ENCODE data around the gene YKT6. TPM values are rescaled to one million over a fixed set of nuclear protein-coding genes. Genes with fewer than 3 reads are reported as not detected.

Gene YKT6
- total RNA-seq, 2 experiments from 2014 or later, result 53.5 to 57.3 TPM

DNA sequence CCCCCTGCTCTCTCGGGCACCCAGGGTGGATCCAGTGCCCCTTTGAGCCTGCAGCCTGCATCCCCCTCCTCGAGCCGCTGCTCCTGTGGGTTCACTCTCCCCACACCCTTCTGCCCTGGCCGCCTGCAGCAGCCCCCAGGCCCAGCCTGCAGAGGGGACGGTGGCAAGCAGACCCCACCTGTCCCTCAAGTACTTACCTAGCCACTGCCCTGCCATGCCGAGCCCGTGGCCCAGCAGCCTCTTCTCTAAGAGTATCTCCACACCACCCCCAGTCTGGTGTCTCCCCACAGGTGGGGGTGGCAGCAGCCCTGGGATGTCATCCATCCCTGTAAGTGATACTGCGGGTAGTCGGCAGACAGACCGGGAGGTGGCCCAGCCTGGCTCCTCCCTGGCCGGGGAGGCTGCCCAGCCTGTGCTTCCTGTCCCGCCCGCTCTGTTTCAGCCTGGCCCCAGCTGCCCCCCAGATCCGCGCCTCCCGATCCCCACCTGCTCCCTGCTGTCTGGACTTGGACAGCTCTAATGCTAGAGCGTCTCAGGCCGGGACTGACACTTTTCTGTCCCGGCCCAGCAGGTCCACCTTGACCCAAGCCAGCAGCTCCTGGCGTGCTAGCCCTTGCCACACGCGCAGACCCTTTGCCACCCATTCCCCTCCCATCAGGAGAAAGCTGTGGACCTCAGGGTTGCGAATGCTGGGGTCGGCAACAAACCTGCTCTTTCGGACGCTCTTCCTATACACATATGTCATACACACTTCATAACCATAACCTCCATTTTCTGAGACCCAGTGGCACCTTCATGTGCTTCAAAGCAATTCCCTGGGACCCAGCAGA is 25.0 kb downstream of the YKT6 start:
- CTCF ChIA-PET, result interaction anchor here (1.5 kb wide), 1 partner anchor 15 kb away, joined by 4 read pairs; no protein-coding TSS in a partner anchor
- H3K27ac Mint-ChIP-seq, result no peak overlapping the region
- no peaks in the 10 kb centered on the region for H3K27me3 Mint-ChIP-seq (ENCODE audit: low read depth)
- DNase-seq, result no peak
- H3K4me1 Mint-ChIP-seq (ENCODE audit: low read depth), result no peaks in the 10 kb centered on the region
- H3K36me3 Mint-ChIP-seq (ENCODE audit: low read depth), result no peaks in the 10 kb centered on the region
- intact Hi-C loops (cut with micrococcal nuclease), result no loop called here
- H3K9me3 Mint-ChIP-seq, result no peaks in the 10 kb centered on the region
- H3K4me3 Mint-ChIP-seq, result no peak overlapping the region

GRCh38 chr7:44226396-44226753 is 25.6 kb downstream of the YKT6 start:
- DNase-seq, result no peak
- CTCF ChIA-PET, result no interaction called here
- H3K36me3 Mint-ChIP-seq (ENCODE audit: low read depth), result no peaks in the 10 kb centered on the region
- intact Hi-C loops (cut with micrococcal nuclease), result no loop called here
- no peaks in the 10 kb centered on the region for H3K27me3 Mint-ChIP-seq (ENCODE audit: low read depth)
- H3K9me3 Mint-ChIP-seq, result no peaks in the 10 kb centered on the region
- H3K4me1 Mint-ChIP-seq (ENCODE audit: low read depth), result no peaks in the 10 kb centered on the region
- no peak overlapping the region for H3K4me3 Mint-ChIP-seq
- H3K27ac Mint-ChIP-seq, result no peak overlapping the region

GRCh38 chr7:44227911-44228310 is 27.1 kb downstream of the YKT6 start:
- Mint-ChIP-seq H3K27me3 (ENCODE audit: low read depth) (no peaks in the 10 kb centered on the region), H3K27ac (no peak overlapping the region), H3K36me3 (ENCODE audit: low read depth) (no peaks in the 10 kb centered on the region), H3K4me3 (no peak overlapping the region), H3K9me3 (no peaks in the 10 kb centered on the region), H3K4me1 (ENCODE audit: low read depth) (no peaks in the 10 kb centered on the region)
- intact Hi-C loops (cut with micrococcal nuclease), result no loop called here
- DNase-seq, result no peak
- CTCF ChIA-PET, result interaction anchor here (1.1 kb wide), 1 partner anchor 13 kb away, joined by 4 read pairs; no protein-coding TSS in a partner anchor

DNA sequence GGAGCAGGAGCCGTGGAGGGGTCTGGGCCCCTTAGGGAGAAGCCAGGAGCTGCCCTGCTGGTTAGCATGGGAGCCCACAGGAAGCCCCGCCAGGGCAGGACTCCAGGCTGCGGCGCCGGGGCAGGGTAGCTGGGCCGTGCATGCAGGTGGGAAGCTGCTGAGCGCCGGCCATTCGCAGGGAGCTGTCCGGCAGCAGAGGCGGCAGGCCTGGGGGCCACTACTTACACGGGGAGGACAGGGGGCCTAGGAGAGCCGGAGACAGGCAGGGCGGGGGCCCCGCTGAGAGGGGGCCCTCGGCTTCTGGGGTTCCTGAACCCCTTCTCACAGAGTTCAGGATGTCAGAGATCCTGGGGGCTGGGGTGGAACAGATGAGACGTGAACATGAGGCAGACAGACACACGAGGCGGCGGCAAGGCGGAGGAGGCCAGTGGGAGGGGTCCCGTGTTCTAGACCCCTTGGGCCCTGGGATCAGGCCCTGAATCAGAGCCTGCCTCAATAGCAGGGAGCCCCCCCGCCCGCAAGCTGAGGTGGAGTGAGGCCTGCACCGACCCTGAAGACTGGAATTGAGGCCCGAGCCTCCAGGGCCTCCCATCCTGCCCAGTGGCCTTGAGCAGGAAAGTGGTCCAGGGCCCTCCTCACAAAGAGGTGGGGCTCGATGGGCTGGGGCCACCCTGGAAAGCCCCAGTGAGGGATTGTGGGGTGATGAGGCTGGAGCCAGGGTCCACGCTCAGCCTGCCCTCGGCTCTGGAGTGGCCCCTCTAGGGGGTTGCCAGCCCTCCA is 28.0 kb downstream of the YKT6 start:
- Mint-ChIP-seq H3K4me1 (ENCODE audit: low read depth) (no peaks in the 10 kb centered on the region), H3K4me3 (no peak overlapping the region), H3K36me3 (ENCODE audit: low read depth) (no peaks in the 10 kb centered on the region), H3K9me3 (no peaks in the 10 kb centered on the region), H3K27ac (no peak overlapping the region), H3K27me3 (ENCODE audit: low read depth) (no peaks in the 10 kb centered on the region)
- CTCF ChIA-PET, result interaction anchor here (1.1 kb wide), 1 partner anchor 12 kb away, joined by 4 read pairs; no protein-coding TSS in a partner anchor
- intact Hi-C loops (cut with micrococcal nuclease), result no loop called here
- DNase-seq, result no peak

DNA sequence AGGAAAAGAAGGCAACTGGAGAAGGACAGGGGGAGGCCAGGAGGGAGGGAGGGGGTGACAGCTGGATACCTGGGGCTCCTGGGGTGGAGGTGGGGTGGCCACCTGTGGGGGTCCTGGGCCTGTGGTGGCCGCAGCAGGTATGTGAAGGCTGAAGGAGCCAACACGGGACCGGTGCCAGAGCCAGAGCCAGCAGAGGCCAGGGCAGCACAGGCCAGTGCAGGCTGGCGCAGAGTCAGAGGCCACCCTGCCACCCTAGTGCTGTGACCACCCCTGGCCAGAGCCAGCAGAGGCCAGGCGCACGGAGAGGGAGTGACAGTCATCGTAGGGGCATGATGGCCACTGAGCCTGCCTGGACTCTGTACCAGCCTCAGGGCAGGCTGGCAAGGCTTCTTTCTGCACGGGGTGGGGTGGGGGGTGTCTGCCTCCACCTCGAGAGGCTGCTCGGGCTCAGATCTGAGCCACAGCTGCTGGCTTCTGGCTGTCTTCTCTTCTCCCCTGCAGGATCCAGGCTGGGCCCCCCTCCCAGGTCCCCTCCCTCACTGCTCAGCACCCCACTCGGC is 28.8 kb downstream of the YKT6 start:
- CTCF ChIA-PET, result no interaction called here
- no peak overlapping the region for H3K4me3 Mint-ChIP-seq
- H3K36me3 Mint-ChIP-seq (ENCODE audit: low read depth), result no peaks in the 10 kb centered on the region
- intact Hi-C loops (cut with micrococcal nuclease), result no loop called here
- no peaks in the 10 kb centered on the region for H3K9me3 Mint-ChIP-seq
- H3K27me3 Mint-ChIP-seq (ENCODE audit: low read depth), result no peaks in the 10 kb centered on the region
- no peaks in the 10 kb centered on the region for H3K4me1 Mint-ChIP-seq (ENCODE audit: low read depth)
- H3K27ac Mint-ChIP-seq, result no peak overlapping the region
- DNase-seq, result no peak

GRCh38 chr7:44230286-44230685 is 29.5 kb downstream of the YKT6 start:
- CTCF ChIA-PET, result interaction anchor here (0.6 kb wide), 1 partner anchor 244 kb away, joined by 4 read pairs; no protein-coding TSS in a partner anchor

GRCh38 chr7:44231088-44231487 is 30.3 kb downstream of the YKT6 start:
- Mint-ChIP-seq H3K9me3 (no peaks in the 10 kb centered on the region), H3K4me3 (no peak overlapping the region), H3K36me3 (ENCODE audit: low read depth) (no peaks in the 10 kb centered on the region), H3K27ac (no peak overlapping the region), H3K27me3 (ENCODE audit: low read depth) (no peaks in the 10 kb centered on the region), H3K4me1 (ENCODE audit: low read depth) (no peaks in the 10 kb centered on the region)
- CTCF ChIA-PET, result no interaction called here
- no peak for DNase-seq
- intact Hi-C loops (cut with micrococcal nuclease), result no loop called here

More at GRCh38 chr7:44230286-44230685, 29.5 kb downstream of the YKT6 start:
- no peak for DNase-seq
- no peak overlapping the region for H3K4me3 Mint-ChIP-seq
- intact Hi-C loops (cut with micrococcal nuclease), result no loop called here
- H3K36me3 Mint-ChIP-seq (ENCODE audit: low read depth), result no peaks in the 10 kb centered on the region
- no peaks in the 10 kb centered on the region for H3K4me1 Mint-ChIP-seq (ENCODE audit: low read depth)
- H3K27ac Mint-ChIP-seq, result no peak overlapping the region
- no peaks in the 10 kb centered on the region for H3K9me3 Mint-ChIP-seq
- H3K27me3 Mint-ChIP-seq (ENCODE audit: low read depth), result no peaks in the 10 kb centered on the region

DNA sequence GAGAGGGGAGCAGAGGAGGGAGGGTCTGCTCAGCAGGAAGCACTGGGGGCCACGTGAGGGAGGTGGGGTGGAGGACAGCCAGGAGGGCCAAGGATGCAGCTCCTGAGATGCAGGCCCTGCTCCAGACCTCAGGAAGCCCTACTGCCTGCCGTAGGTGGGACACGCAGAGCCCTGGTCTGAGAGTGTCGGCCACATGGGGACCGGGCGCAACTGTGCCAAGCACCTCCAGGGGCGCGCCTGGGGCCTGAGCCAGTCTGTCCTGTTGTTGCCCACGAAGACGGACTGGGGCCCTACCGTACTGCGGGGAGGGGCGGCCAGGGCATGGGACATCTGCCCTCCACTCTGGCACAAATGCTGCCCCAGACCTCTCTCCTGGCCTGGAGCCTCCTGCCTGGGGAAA is 31.6 kb downstream of the YKT6 start:
- no peak for DNase-seq
- CTCF ChIA-PET, result interaction anchor here (1.1 kb wide), 1 partner anchor 8 kb away, joined by 4 read pairs; no protein-coding TSS in a partner anchor
- Mint-ChIP-seq H3K27me3 (ENCODE audit: low read depth) (no peaks in the 10 kb centered on the region), H3K4me1 (ENCODE audit: low read depth) (no peaks in the 10 kb centered on the region), H3K4me3 (no peak overlapping the region), H3K27ac (no peak overlapping the region), H3K36me3 (ENCODE audit: low read depth) (no peaks in the 10 kb centered on the region), H3K9me3 (no peaks in the 10 kb centered on the region)
- intact Hi-C loops (cut with micrococcal nuclease), result no loop called here

DNA sequence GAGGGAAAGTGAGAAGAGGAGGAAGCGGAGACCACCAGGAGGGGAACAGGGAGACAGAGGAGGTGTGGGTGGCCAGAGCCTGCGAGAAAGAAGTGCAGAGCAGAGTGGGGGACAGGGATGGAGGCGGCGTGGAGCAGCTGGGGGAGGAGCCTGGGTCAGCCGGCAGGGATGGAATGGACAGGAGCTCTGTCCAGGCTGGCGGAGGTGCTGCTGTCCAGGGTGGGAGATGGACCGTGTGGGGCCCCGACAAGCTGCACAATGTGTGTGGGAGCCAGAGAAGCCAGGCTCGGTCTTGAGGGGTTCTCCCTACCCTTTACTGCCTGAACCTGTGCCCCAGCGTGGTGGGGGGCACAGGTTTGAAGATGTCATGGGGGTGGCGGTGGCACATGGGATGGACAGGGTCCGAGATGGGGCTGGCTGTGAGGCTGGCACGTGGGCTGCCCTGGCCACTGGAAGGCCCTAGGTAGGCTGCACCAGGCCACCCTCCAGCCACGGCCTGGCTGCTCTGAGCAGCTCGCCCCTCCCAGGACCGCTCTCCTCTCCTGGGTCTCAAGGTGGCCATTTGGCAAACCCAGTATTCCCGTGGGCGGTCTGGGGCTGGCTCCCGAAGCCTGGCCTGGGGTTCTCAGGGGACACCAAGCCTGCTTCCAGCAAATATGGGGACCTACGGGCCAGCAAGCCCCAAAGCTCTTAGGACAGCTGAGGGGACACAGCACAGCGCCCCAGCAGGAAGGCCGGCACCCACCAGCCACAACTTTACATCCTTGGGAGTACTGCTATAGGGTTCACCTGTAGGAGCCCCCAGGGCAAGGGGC is 32.3 kb downstream of the YKT6 start:
- Mint-ChIP-seq H3K36me3 (ENCODE audit: low read depth) (no peaks in the 10 kb centered on the region), H3K9me3 (no peaks in the 10 kb centered on the region), H3K4me1 (ENCODE audit: low read depth) (no peaks in the 10 kb centered on the region), H3K4me3 (no peak overlapping the region), H3K27me3 (ENCODE audit: low read depth) (no peaks in the 10 kb centered on the region), H3K27ac (no peak overlapping the region)
- CTCF ChIA-PET, result interaction anchor here (1.1 kb wide), 1 partner anchor 8 kb away, joined by 4 read pairs; no protein-coding TSS in a partner anchor
- DNase-seq, result no peak
- intact Hi-C loops (cut with micrococcal nuclease), result no loop called here

DNA sequence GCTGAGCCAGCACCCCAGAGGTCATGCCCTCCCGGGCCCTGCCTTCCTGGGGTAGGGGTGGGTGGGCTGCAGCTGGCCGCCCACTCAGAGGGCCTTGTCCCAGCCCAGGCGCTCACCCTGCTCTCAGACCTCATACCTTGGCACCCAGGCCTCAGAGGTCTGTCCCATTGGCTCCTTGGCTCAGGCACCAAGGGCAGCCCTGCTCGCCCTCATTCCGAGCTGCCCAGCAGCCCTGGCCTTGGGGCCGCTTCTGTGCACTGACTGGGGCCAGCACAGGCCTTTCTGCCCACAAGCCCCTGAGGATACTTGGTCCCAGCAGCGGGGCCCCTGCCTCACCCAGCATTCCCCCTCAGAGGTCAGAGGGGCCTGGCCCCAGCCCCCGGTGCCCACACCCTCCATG is 34.3 kb downstream of the YKT6 start:
- H3K27me3 Mint-ChIP-seq (ENCODE audit: low read depth), result no peaks in the 10 kb centered on the region
- no peaks in the 10 kb centered on the region for H3K36me3 Mint-ChIP-seq (ENCODE audit: low read depth)
- no peak for DNase-seq
- intact Hi-C loops (cut with micrococcal nuclease), result no loop called here
- H3K9me3 Mint-ChIP-seq, result no peaks in the 10 kb centered on the region
- H3K27ac Mint-ChIP-seq, result no peak overlapping the region
- no peak overlapping the region for H3K4me3 Mint-ChIP-seq
- CTCF ChIA-PET, result no interaction called here
- no peaks in the 10 kb centered on the region for H3K4me1 Mint-ChIP-seq (ENCODE audit: low read depth)

DNA sequence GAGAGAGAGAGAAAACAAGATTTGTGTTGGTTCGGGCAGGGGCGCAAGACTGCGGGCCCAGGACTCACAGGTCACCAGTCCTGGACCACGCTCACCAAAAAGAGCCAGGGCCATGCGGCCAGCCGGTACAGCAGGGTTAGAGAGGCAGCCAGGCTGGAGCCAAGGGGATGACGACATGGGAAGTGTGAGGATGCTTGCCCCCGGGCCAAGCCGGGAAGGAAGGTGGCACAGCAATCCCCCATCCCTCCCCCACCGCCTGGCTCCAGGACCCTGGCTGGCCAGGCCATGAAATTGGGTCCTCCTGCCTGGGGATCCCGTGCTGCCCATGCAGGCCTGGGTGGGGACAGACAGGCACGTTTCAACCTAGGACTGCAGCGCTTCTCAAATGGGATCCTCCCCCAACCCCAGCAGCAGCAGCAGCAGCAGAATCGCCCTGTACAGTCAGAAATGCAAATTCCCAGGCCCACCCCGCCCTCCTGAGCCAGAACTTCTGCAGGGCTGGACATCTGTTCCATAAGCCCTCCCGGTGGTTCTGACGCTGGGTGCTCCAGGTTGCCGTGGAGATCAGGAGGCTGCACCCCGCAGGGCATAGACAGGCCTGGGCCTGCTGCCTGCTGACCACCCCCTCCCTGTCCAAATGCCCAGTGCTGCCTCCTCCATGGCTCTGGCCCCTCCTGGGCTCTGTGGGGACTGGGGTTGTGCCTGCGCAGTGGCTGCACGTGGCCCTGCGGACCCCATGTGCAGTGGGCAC is 35.0 kb downstream of the YKT6 start:
- Mint-ChIP-seq H3K27me3 (ENCODE audit: low read depth) (no peaks in the 10 kb centered on the region), H3K4me1 (ENCODE audit: low read depth) (no peaks in the 10 kb centered on the region), H3K4me3 (no peak overlapping the region), H3K27ac (no peak overlapping the region), H3K9me3 (no peaks in the 10 kb centered on the region), H3K36me3 (ENCODE audit: low read depth) (no peaks in the 10 kb centered on the region)
- intact Hi-C loops (cut with micrococcal nuclease), result no loop called here
- CTCF ChIA-PET, result no interaction called here
- no peak for DNase-seq
